HCEC 1CT (cell line): Measurements from ENCODE around the gene EXD3.

Experiments used
- DNase-seq: peaks from one replicate; pipeline ENCODE4 v3.0.0-alpha.2; 2017

EXD3 gene

DNA sequence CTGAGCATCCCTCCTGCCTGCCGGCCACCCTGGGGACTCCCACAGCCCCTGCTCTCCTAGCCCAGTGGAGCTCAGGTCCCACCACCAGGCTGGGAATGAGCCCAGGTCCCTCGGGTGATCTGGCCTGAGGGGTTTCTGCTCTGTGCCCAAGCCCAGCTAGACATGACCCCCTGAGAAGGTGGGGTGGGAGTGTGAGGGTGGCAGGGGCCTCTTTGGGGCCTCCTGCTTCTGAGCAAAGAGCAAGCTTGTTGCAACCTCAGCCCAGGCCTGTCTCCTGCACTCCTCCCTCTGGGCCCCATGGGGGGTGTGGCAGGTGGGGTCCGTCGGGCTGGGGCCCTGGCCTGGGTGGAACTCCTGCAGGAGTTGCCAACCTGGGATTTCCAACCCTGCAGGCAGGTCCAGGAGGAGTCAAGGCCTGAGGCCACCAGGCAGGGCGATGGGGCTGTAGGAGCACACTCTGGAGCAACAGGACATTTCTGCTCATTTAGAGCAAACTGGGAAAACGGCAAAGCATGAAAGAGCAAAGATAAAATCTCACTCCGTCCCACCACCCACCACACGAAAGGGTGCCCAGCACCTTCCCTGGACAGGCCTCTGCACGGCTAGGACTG is 109.5 kb downstream of the EXD3 start:
- no peak for DNase-seq

DNA sequence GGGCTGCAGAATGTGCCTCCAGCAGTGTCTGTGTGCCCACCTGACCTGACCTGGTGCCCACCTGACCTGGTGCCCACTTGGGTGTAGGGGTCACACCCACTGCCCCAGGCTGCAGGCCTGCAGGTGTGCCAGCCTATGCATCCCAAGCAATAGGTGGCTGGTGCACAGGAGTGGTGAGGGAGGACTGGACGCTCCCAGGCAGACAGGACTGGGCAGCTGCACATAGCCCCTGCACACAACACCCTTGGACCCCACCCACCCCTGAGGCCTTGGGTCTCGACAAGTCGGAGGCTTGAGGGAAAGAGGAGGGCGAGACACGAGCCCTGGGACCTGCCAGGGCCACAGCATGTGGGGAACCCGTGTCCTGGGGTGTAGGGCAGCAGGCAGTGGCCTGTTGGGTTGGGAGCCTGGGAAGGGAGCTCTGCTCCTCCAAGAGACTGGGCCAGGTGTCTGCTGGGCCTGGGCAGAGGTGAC is 110.1 kb downstream of the EXD3 start:
- DNase-seq = no peak

DNA sequence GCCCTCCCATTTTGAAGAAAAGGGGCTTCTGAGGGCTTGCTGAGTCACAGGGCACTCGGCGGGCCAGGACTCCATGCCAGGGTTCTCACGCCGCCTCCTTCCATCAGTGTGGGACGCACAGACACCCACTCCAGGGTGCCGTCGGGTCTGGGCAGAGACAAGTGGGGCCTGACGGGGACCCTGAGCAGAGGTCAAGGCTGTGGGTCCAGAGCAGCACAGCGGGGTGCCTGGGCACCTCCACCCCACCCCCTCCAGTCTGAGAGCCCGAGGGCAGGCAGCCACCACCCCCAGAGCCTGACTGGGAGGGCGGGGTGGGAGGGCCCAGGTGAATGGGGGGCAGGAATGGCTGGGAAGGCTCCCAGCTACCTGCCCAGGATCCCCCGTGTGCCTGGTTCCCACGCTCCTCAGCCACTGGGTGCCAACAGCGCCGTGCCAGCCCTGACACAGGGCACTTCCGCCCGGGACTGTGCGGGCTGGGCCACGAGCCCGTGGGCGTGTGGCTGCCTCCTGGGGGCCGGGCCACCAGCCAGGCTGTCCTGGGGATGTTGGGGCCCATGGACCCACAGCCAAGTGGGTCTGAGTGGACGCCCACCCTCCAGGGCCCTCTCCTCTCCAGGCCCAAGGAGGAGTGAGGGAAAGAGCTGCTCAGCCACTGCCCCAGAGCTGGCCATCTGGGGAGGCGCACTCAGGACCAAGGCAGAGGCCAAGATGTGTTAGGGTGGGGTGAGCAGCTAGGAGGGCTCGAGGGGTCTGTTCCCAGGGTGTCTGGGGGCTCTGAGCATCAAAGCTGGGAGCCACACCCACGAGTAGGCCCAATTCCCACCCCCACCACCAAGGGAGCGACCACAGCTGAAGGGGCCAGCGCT is 110.7 kb downstream of the EXD3 start:
- no peak for DNase-seq

DNA sequence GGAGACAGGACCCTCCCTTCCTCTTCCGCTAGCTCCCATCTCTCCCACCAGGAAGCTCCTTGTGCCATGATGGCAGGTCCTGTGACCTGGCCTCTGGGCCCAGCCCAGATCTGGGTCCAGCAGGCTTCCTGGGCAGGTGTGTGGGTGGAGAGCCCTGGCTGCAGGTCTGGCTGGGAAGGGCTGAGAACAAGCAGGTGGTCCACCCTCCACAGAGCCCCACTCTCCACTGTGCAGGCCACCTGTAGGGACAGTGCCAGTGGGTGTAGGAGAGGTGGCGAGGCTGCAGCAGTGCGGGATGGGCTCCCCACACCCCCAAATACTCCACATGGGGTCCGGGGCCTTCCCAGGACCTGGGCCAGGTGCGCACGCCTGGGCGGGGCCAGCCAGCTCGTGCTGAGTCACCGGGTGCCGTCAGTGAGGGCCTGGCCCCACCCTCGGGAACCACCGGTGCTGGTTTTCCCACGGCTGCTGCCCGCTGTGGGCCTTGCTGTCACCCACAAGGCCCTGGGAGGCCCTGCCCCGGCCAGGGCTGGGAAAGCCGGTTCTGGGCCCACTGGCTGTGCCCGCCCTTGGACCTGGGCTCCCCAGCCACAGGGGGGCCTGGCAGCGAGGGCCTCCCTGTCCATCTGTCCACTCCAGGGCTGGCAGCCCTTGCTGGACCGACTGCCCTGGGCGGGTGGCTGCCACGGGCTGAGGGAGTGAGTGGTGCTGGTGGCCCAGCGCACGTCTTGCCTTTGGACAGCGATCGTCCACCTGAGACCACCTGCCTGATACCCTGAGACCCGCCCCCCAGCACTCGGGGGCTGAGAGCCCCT is 111.6 kb downstream of the EXD3 start:
- DNase-seq = no peak

DNA sequence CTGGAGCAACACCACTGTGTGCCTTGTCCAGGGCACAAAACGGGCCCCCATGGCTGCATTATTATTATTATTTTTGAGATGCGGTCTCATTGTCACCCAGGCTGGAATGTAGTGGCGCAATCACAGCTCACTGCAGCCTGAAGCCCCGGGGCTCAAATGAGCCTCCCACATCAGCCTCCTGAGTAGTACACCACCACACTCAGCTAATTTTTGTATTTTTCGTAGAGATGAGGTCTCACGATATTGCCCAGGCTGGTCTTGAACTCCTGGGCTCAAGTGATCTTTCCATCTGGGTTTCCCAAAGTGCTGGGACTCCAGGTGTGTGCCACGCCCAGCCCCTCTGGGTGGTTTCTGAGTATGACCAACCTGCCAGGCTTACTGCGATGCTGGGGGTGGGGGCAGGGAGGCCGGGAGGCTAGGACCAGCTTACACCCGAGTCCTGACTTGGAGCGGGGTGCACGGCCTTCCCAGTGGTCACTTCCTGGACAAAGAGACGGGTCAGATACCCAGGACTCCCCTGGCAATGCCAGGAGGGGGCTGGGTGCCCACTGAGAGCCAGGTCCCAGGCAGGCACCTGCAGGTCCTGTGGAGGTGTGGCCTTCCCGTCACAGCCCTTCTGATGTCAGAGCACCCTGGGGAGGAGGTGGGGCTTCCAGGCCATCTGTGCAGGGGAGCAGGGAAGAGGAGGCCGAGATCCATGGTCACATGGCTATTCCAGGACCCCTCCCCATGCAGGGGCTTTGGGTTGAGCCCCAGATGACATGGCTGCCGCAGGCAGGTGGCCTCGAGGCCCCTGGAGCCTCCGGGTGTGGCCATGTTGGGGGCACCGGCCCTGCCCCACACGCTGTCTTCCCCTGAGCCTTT is 112.5 kb downstream of the EXD3 start:
- DNase-seq = no peak

DNA sequence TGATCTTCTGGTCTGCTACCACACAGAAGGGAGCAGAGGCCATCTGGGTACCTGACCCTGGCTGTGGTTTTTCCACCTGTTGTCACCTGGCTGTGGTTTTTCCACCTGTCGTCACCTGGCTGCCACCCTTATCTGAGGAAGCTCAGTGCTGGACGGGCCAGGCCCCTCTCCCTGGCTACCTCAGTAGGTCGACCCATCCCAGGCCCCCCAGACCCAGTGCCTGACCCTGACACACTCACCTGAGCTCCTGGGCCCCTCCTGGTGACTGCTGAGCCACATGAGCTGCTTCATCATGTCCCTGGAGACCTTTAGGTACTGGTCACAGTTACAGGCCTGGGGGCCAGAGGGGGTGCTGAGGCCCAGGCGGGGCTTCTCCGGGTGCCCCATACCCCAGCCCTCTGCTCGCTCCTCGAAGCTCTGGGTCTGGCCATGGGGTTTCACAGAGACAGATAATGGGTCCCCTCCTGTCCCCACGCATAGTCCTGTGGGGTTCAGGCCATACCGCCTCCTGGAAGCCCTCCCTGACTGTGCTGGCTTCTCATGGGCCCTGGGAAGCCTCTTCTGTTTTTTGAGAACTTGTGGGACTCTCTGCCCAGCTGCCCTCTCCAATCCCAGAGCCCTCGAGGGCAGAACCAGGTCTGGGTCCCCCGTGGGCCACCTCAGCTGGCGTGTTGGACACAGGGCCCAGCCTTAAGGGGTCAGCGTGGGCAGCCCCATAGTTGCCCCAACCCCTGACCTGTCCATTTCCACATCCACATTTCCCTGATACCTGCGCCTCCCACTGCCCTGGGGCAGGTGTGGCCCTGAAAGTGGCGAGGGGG is 113.4 kb downstream of the EXD3 start:
- no peak for DNase-seq

DNA sequence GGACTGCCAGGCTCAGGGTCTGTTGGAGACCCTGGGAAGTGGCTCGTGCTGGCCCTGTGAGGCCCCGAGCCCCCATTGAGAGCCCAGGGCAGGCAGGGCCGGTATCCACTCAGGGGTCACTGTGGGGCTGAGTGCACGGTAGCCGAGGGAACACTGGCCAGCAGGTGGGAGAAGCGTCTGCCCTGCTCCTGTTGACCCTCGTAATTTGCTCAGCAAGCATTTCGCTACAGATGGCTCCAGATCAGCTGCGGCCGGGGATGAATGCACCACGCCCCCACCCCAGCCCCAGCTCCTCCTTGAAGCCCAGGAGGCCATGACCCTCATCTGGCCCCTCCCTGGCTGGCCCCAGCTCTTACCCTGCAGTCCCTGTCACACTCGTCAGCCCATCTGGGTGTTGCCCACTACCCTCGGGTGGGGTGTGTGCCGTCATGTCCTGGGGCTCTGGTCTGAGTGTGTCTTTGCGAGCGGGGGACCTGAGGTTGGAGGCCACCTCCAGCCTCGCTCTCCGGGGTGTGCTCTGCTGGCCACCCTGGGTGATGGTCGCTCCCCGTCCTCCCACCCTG is 114.8 kb downstream of the EXD3 start:
- no peak for DNase-seq

DNA sequence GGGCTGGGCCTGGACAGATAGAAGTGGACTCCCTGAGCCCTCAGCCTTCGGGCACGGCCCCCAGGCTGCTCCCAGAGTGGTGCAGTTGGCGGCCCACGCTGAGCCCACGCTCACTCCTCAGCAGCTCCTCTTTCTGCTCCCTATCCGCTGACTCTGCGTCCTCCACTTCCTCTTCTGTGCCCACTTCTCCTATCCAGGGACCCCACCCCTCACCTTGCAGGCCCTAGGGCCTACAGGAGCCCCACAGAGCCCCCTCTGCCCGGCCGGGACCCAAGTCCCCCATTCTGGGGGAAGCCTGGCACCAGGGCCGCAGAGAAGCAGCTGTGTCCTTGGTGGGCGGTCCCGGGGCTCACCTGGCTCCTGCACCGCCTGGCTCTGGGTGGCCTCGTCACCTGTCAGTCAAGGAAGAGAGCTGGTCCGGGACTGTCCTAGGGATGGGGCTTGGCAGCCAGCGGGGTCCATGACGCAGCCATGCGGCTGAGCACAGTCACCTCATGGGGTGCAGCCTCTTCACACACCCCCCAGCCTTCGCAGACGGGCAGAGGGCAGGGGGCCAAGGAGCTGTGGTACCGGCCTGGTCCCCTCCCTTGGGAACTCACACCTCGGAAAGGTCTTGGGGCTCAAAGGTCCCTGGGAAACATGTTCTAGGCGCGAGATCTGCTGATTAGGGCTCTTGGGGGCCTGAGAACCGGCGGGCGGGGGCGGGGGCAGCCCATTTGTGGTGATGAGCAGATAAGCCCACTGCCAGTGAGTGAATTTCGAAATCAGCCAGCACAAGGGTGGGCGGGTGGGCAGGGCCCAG is 115.5 kb downstream of the EXD3 start:
- DNase-seq = no peak

DNA sequence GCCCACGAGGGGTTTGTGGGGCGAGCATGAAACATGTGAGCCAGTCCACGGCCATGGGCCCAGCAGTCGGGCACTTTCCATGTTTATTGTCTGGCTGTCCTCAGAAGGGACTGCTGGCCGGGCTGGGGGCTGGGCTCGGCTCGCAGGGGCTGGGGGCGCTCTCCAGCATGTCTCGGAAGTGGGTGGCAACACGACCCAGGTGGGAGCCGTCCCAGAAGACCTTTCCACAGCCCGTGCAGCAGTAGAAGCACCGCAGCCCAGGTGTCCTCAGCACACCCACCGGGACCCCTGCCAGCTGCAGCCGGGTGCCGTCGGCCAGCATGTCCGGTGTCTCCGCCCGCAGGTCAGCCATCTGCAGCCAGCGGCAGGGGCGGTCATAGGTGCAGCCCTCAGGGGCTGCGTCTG is 116.1 kb downstream of the EXD3 start:
- DNase-seq = no peak

DNA sequence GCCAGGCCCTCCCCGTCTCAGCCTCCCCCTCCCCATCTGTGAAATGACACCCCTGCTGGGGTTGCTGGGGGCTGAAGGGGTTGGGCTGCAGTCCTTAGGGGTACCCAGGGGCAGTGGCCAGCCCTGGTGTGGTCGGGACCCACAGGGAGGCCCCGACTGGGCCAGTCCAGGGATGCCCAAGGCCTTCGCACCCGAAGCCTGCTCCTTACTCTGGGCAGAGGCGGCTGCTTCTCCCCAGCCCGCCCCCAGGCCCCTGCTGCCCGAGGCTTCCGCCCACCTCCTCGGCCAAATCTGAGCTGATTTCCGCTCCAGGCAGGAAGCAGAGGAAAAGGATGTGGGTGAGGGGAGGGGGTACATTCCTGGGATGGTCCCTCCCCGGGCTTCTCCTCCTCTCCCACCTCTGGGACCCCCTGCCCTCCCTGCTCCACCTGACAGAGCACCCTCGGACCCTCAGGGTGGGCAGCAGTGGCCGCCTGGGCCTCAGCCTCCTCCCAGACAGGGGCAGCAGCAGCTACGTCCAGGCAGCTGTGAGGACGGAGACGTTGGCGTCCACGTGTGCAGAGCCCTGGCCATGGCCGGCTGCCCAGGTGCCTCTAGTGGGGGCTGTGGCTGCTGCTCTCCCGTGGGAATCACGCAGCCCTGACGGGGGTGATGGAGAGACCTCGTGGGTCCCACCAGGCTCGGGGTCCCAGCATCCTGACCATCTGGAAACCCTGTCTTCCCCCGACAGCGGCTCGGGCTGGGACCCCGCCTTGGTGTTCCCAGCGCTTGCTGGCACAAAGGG is 116.7 kb downstream of the EXD3 start:
- DNase-seq = no peak

DNA sequence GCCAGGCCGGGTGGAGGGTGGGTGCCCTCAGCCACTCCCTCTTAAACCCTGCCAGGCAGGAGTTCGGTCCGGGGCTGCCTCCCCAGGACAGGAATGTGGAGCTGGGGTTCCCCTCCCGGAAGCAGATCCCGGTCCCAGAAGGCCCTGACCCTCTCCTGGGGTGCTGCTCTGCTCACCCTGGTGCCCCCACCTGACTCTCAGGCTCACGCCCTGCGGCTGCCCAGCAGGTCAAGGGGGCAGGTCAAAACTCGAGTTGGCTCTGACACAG is 117.2 kb downstream of the EXD3 start:
- DNase-seq = no peak

DNA sequence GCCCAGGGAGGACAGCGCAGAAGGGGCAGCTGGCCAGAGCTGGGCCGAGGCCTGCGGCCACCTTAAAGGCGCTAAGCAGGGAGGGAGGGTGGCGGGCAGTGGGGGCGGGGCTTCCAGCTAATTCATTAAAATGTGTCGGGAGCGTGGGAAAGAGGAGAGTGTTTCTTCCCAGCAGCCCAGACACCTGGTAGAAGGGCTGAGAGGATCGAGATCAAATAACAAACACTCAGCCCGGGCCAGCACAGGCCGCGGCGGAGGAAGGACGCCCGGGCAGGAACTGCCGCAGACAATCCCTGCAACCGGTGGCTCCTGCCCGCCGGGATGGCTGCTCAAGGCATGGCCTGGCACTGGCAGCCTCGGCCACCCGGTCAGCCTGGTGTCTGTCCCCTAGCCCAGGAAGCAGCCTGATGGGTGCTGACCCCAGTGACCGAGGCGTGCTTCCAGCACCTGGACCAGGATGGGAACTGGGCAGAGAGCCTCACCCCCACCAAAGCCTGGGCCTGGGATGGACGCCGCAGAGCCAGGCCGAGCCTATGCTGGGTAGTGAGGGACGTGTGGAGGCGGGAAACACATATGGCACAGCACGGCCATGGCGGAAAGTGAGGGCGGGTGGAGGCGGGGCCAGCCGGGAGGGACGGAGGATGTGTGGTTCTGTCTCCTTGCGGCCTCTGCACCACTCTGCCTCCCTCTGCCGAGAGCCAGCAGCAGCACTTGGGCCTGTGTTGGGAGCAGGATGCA is 117.7 kb downstream of the EXD3 start:
- no peak for DNase-seq

DNA sequence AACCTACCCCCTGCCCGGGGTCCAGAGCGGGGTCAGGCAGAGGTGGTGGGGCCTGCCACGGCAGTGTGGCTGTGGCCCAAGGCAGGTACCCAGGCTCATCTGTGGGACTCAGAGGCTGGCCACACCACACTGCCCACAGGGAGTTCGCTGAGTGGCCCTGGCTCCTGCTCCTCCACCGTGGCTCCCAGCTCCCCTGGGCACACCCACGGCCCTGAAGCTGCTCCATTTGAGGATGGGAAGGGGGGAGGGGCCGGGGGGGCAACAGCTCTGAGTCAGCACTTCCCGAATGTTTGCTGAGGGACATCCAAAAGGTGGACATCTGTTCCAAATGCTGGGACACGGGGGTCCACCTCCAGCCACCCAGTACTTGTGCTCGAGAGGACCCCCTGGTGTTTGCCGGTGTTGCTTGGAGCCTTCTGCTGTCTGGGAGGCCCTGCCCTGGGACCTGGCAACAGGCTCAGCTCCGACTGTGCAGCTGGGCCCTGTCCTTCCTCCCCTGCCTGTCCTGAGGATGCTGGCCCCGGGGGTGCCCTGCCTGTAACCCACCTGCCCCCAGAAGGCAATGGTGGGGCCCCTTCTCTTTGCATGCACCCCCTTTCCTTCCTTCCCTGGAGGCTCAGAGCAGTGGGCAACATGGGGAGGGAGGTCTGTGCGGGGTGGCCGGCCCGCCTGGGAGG is 118.4 kb downstream of the EXD3 start:
- DNase-seq = no peak

DNA sequence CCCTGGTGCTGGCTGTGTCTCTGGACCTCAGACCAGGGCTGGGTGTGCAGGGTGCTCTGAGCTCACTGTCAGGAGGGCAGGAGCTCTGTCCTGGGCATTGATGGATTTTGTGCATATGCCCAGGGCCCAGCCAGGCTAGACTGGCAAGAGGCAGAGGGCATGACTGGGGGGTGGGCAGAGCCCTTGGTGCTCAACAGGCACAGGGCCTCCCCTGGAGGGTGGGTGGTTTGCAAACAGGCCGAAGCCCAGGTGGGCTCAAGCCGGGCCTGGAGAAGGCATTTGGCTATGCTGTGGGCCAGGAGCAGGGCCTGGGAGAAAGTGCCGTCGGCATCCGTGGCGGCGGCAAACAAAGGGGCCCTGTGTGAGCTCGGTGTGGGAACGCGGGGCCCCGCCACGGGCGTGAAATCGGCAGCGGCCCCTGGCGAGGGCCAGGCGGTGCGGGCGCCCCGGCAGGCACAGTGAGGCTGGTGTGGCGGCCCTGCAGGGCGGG is 119.0 kb downstream of the EXD3 start:
- no peak for DNase-seq

DNA sequence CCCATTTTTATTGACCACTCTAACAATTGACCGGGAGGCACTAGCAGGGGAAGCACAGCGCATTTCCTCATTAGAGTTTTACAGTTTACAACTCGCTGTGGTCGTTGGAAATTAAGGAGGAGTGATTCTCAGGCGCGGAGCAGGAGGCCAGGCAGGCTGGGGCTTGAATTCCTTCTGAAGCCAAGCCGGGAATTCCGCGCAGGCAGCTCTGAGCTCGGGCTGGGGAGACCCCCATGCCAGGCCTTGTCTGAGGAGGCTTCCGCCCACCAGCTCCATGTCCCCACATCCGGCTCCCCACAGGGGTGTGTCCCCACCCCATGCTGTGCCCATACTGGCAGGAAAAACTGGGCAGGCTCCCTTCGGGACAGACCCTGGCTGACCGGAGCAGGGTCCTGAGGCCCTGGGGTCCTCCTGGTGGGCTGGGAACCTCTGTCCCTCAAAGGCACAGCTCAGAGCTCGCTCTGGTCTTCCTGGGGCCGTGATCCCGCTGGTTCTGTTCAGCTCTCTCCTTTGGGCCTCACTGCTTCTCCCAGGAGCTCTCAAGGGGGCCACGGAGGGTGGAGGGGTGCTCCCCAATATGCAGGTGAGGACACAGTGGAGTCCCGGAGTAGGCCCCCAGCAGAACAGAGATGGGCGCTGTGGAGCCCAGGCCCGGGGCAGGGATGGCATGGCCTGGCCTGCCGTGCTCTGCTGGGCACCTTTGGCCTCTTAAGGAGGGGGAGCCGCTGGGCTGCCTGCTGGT is 119.6 kb downstream of the EXD3 start:
- no peak for DNase-seq

DNA sequence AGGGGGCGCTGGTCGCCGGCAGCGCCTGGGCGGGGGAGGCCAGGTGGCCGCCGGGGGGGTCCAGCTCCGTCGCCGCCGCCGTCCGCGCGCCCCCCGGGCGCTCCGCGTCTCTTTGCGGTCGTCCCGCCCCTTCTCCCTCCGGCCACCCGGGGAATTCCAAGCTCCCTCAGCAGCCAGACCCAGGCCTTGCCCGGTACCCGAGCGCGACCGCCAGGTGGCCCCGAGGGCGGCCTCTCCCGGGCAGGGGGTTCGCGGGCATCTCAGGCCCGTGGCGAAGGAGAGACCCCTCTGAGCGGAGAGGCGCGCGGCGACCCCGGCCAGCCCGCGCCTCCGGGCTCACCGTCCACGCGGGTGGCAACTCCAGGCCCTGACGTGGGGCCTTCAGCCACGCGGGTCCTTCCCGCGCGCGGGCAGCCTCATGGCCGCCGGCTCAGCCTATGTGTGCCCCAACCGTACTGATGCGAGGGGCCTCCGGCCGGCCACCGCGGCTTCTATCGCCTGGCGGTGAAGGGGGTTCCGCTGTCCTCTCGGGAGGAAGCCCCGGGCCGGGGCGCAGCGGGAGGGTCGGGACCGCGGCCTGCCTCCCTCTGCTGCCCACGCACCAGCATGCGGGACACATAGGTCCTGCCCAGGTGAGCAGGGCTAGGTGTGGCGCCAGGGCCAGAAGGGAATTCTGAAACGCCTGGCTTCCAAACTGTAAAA is 120.4 kb downstream of the EXD3 start:
- DNase-seq = no peak

DNA sequence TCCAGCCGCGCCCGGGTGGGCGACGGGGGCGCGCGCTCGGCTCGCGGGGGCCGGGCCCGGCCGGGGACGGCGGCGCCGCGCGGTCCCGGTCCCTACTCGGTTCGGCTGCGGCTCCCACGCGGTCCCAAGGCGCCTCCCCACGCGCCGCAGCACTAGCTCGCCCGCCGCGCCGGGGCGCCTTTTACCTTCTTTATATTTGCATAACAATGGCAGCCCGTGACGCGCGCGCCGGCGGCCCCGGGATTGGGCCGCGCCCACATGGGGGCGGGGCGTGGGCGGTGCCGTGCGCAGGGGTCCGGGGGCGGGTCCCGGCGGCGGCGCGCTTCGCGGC is 120.9 kb downstream of the EXD3 start, which contains the start of gene NRARP:
TSS of gene NRARP (minus strand) at position 154 of the 331 bp plus-strand sequence. CDS start 343 bp downstream, outside the sequence.
- peak; percentile 41 for DNase-seq
